DMS53 (cell line): ENCODE measurements around the gene CDKN2A.

Source experiments
- DNase-seq: peaks from one replicate; lab custom pipeline; 2025; lab: John Stamatoyannopoulos, UW

CDKN2A gene

DNA sequence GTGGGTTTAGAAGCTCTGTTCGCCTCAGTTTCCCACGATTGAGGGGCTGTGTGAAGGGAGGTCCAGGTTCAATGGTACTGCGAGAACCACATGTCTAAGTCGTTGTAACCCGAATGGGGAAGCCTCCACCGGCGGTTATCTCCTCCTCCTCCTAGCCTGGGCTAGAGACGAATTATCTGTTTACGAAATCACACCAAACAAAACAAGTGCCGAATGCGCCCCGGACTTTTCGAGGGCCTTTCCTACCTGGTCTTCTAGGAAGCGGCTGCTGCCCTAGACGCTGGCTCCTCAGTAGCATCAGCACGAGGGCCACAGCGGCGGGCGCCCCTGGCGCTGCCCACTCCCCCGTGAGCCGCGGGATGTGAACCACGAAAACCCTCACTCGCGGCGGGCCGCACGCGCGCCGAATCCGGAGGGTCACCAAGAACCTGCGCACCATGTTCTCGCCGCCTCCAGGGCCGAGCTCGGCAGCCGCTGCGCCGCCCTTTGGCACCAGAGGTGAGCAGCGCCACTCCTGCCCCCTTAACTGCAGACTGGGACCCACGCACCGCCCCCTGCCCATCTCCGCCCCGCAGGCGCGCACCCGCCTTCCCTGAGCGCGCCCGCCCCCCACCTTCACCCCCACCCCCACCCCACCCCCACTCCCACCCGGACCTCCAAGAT lies at the start of gene CDKN2A:
Gene CDKN2A (minus strand): TSS at position 500 of the 663 bp plus-strand sequence.
- peak; percentile 86 for DNase-seq

DNA sequence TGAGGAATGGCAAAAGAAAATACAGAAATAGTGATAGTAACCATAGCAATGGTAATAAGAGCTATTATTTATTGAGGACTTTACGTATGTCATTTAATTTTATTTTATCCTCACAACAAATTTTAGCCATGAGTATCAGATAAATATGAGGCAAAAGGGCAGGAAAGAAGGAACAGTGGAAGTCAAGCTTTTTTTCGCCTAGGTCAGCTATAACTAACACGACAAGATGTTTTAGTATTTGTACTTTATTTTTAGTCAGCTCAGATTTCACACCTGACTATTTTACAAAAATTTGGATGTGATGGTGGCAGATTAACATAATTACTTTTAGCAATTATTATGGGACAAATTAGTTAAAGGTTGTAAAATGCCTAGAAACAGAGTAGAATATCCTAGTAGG lies 49.7 kb upstream of the CDKN2A start:
- no peak for DNase-seq

DNA sequence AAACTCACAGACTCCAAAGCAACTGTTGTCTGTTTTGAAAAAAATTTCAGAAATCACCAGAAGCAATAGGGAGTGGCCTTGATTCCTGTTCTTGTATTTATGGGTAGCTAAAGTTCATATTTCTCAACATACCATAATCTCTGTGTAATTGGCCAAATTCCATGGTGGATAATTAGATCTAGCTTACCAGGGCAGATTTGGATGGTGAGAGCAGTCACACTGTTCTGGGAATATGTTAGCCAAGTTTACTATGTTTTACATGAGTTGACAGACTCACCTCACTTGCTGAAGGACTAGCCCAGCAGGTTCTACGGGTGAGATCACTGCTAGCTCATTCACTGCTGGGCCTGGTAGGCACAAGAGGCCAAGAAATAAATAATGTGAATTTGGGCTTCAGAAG lies 47.6 kb upstream of the CDKN2A start:
- DNase-seq = peak; percentile 78

DNA sequence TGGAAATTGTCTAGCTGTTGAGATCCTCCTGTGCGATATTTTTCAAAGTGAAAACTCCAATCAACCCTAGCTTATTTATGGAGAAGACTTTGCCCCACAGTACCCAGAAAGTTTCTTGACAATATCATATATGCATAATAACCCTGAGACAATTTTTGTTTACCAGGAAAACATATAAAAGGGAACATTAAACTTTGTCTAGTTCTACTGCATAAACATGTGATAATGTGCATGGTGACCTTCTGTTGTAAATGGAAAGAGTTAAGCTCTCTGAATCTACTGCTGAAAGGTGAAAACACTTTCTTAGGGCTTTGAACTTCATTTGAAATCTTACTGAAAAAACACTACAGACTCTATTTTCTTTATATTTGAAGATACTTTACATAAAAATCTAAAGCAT lies 47.2 kb upstream of the CDKN2A start:
- DNase-seq = no peak

DNA sequence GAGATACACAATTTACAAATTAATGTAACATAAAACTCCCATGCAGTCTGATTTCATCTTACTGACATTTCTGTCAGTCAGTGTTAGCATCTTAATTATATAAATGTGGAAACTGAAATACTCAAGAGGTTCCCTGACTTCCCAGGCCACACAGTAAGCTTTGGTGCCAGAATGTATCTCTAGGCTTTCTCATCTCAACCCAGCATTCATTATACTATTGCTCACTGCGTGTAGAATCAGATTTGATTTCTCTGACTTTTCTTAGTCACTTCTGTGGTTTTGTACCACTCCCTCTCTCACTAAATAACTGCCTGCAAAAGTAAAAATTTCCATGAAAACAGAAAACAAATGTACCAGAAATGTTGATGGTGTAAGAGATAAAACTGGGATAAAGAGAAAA lies 46.6 kb upstream of the CDKN2A start:
- DNase-seq = no peak

DNA sequence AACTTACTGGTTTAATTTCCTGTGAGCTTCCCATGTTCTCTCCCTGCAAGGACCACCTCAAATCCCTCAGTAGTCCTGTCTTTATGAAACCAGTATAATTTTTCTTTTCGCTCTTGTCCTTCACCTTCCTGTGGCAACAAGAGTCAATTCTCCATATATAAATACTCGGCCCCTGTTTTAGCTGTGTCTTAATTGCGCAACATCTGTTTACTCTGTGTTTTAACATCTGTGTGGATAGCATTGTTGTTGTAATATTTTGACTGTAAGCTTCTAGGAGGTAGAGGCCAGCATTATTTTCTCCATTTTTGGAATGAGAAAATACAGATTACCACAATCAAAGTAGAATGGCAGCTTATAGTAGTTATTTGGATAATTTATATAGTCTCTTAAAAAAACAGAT lies 45.1 kb upstream of the CDKN2A start:
- DNase-seq = no peak

DNA sequence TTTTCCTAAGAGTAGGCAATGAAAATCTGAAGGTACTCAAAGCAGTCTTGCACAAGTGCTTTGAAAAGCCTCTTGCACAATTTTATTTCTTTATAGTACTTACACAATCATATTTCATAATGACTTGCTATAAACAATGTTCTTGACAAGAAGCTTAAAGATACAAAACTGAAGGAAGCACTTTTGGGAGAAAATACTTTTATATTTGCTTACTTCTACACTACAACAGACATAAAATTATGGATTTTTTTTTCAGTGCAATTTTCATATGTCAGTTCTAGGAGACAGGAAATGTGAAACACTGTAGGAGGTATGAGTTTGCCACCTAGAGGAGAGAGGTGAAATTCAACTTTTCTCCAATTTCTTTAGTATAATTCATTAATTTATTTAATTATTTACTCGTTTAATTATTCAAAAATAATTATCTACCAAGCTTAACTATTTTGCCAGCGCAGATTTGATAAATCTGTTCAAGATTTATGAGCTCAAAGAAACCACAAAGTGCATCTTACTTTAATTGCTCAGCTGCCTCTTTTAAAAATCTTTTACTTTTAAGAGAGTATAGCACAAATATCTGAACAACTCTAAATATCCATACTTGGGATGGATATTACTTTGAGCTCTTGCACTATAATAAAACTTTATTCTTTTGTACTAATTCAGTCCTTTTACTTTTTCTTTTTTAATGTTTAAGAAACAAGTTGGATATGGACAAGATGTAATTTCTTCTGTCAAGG lies 43.9 kb upstream of the CDKN2A start:
- peak; percentile 64 for DNase-seq

DNA sequence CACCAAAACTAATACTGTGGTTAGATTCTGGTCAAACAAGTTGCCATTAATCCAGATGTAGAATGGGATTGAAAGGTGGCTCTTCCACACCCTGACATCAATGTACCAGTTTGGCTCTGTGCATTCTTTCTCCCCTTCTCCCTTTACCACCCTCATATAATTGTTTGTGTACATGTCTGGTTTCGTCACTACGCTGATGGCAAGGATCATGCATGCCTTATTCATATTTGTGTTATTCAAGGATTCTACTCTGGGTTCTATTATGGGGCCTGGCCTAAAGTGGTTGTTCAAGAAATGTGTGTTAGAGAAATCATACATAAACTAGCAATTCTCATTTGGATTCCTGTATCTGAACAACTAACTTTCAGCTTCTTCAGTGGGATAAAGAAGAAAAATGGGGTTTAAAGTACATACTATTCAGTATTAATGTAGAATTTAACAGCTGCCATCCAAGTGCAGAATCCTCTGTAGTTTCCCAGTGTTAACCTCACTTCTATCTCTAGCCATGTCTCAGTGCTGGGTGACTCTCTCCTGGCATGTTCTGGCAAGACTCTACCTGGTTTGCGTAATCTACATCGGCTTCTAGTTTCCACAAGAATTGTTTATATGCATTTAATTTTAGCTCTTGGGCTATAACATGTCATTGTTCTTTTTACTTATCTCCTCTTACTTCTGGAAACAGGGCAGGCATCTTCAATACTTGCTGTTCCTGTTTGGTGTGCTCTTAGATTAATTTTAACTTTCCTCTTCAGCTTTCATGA lies 42.9 kb upstream of the CDKN2A start:
- no peak for DNase-seq

DNA sequence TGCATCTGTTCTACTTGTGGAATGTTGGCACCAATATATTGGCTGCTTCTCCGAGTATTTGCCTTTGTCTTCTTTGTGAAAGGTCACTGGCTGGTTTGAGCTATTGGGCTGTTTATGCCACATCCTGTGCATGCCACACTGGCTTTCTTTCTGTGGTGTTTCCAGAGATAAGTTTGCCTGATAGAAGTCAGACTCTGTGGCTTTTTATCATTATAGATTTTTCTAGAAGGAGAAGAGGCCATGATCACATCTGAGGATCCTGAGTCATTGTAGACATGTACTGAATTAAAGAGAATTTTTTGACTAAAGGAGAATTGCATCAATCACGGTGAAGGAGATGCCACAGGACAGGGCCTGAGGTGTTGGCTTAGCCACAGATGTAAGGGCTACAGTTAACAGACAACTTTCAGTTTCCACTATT lies 41.4 kb upstream of the CDKN2A start:
- no peak for DNase-seq

DNA sequence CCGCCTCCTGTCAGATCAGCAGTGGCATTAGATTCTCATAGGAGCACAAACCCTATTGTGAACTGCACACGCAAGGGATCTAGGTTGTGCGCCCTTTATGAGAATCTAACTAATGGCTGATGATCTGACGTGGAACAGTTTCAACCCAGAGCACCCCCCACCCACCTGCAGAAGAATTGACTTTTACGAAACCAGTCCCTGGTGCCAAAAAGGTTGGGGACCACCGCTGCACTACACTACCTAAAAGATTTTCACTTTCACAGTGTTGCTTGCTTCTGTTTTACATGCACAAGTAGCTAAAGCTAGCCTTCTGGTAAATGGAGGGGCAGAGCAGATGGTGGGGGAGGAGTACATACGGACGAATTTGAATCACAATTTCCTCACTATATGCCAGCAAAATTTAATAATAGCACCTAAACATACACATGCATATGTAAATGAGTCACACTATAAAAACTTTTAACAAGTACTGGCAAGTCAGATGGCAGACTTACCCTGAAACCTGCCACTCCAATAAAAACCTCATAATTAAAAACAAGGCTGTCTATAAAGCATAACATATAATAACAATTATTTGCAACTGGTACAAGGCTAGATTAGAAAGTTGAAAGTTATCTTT lies 38.9 kb upstream of the CDKN2A start:
- DNase-seq = no peak

DNA sequence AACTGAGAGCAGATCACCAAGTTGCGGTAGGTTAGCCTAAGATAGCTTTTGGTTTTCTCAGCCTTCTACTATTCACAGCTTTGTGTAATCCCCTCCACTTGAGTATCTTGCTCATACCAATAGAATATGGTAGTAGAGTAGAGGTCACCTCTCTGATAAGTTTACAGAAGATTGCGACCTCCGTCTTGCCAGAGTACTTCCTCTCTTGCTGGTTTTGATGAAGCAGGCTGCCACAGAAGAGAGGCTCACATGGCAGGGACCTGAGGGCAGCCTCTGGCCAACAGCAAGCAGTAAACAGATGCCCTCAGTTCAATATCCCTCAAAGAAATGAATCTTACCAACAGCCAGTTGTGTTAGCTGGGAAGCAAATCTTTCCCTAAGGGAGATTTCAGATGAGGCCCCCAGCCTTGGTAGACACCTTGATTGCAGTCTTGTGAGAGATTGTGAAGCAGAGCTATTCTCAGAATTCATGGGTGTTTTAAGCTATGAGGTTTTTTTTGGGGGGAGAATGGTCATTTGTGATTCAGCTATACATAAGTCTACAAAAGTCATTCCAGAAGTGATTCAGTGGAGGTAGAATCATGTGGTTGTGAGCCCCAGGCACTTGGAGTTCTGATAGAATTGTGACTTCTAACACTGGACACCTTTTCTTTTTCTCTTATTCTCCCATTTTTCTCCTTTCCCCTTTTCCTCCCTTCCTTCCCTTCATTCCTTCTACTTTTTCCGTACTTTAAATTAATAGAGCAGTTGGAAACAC lies 37.6 kb upstream of the CDKN2A start:
- no peak for DNase-seq

DNA sequence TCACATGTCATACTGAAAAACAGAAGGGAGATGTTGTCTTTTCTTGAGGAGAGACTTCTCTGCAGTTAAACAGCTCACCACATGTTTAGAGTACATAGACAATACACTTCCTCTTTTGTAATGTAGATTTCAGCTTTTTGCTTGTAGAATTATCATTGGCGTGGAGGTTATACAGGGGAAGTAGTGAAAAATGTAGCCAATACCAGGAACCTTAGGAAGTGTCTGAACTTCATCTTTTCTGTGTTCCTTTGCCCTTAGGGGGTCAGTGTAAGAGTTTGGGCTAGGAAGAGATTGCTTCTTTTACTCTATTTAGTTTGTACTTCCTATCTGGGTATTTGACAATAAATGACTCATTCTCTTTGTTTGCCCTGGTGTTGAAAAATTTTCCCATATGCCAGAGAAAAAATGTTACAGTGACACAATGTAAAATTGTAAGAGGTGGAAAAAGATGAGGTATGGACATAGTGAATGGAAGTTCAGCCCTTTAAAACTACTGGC lies 36.0 kb upstream of the CDKN2A start:
- DNase-seq = peak; percentile 60

DNA sequence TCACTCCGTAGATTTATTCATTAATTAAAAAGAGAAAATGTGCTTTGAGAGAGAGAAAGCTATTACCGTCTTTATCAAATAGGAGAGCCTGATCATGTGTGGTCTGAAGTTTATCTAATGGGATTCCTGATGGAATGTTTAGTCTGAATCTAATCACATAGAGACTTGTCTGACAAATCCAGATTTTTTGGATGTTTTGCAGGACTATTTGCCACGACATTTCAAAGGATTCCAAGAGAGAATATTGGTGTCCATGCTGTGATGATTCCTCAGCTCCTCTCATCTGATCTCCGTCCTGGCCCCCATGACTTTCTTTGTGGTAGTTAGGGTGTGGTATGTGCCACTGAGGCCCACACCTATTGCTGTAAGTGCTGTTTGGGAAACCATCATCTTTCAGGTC lies 35.0 kb upstream of the CDKN2A start:
- DNase-seq = no peak

DNA sequence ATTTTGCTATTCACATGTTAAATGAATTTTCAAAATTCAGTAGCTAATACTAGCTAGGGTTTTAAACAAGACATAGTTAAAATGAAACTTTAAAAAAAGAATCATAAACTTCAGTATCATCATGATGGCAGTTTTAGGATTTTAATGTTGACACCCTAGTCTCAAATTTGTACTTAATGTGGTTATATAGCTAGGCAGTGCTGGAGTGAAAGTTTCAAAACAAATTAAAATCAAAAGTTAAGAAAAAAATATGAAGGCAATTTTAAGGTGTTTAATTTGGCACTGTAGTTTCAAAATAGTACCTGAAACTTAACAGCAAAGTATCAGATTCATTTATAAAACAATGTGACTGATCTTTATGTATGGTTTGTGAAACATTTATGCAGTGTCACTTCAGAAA lies 34.2 kb upstream of the CDKN2A start:
- no peak for DNase-seq

DNA sequence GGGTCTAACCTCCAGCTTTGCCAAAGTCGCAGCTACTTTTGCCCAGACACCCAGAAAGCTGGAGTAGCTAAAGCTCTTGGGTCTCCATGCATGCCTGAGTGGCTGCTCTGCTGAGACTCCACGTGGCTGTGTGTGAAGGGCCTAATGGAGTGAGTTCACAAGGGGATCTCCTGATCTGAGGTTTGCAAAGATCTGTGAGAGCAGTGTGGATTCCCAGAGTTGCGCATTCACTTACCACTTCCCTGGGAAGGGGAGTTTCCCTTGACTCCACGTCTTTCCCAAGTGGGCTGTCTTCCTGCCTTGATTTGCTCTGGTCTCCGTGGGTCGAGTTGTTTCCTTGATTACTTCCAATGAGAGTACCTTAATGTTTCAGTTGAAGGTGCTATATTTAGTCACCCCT lies 32.5 kb upstream of the CDKN2A start:
- no peak for DNase-seq

DNA sequence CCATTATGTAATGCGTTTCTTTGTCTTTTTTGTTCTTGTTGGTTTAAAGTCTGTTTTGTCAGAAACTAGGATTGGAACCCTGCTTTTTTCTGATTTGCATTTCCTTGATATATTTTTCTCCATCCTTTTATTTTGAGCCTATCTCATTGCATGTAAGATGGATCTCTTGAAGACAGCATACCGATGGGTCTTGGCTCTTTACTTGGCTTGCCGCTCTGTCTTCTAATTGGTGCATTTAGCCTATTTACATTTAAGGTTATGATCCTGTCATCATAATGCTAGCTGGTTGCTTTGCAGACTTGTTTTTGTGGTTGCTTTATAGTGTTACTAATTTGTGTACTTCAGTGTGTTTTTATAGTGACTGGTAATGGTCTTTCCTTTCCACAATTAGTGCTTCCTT lies 28.2 kb upstream of the CDKN2A start:
- DNase-seq = no peak

DNA sequence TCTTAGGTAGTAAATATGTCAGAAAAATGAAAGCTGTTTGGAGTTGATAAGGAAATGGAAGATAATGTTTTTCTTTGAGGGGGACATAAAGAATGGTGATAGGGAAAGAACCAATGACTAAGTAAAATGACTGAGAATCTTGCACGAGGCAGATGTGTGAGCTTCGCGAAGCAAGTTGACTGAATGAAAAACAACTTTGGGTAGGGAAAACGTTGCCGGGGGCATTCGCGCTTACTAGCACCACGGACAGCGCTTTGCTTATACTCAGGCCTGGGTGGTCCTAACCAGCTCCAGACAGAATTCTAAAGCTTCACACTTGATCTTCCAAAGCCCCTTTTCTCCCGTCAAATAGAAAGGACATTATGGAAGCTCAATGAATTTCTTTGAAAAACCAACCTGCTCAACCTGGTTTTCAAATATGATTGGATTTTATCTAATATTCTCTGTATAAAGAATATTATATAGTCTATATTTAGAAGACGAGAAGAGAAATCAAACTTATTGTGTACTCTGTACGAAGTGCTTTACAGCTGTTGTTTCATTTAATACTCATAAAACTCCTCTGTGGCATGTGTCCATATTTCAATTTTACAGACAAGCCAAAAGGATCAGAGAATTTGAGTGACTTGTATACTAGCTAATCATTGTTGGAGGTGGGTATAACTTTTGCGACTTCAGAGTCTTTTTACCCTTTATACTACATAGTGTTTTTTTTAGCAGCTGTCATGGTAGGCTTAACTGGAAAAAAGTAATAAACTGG lies 16.9 kb upstream of the CDKN2A start:
- no peak for DNase-seq

DNA sequence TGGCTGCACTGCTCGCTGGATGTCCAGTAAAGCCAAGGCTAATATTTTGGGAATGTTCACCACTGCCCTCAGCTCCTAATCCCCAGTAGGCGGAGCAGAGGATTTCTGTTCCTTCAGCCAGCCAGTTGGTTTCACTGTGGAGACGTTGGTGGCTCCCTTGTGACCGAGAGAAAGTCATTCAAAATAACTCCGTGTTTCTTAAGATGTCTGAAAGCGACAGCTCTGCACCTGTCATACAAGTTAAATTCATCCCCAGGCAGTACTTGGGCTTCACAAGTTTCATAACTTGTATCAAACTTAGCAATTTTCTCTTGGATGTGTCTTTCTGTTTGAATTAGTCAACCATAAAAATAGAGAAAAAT lies 15.3 kb upstream of the CDKN2A start:
- no peak for DNase-seq

DNA sequence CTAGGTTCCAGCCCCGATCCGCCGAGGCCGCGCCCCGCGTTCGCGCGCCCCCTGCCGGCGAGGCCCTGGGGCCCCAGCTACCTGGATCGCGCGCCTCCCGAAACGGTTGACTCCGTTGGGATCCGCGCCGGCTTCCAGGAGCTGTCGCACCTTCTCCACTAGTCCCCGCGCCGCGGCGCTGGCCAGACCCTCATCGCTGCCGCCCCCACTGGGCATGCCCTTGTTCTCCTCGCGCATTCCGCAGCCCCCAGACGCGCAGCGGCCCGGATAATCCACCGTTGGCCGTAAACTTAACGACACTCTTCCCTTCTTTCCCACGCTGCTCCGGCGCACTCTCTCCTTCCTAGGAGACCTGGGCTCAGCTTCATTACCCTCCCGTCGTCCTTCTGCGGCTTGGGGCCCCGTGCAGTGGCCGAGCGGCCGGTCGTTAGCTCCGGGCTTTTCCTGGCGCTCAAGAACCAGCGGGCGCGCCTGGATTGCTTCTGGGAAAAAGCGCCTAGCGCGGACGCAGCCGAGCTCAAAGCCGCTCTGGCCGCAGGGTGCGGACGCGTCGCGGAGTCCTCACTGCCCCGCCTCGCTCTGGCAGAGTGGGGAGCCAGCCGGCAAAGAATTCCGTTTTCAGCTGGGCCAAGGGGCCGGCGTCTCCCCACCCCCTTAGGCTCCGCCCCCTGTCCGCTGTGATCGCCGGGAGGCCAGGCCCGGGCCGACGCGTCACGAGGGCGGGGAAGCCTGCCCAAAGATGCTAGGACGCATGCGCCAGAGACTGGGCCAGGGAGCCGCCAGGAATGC lies 14.7 kb upstream of the CDKN2A start, which contains the start of gene CDKN2B:
Gene CDKN2B (minus strand): TSS at position 589 of the 789 bp plus-strand sequence. CDS start 352 bp downstream, at position 237.
- peak; percentile 95 for DNase-seq

DNA sequence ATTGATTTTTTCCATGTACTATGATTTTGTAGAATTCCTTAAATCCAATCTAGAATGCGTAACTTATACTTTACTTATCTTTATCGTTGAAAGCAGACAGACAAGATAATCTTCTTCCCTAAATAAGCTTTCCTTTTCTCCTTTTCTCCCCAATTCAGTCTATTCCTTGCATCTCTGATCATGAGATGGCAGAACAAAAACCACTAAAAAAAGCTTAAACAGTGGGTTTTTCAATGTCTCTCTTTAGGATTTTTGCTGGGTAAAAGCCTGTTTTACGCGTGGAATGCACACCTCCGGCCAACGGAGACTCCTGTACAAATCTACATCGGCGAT lies 14.2 kb upstream of the CDKN2A start:
- no peak for DNase-seq
